ENCODE results near the gene COMMD1. TPM values are rescaled to one million over a fixed set of nuclear protein-coding genes. Genes with fewer than 3 reads are reported as not detected.

COMMD1 gene
- total and polyA plus RNA-seq, 2 donors from 2014 or later = 38.5 to 99.4 TPM

DNA sequence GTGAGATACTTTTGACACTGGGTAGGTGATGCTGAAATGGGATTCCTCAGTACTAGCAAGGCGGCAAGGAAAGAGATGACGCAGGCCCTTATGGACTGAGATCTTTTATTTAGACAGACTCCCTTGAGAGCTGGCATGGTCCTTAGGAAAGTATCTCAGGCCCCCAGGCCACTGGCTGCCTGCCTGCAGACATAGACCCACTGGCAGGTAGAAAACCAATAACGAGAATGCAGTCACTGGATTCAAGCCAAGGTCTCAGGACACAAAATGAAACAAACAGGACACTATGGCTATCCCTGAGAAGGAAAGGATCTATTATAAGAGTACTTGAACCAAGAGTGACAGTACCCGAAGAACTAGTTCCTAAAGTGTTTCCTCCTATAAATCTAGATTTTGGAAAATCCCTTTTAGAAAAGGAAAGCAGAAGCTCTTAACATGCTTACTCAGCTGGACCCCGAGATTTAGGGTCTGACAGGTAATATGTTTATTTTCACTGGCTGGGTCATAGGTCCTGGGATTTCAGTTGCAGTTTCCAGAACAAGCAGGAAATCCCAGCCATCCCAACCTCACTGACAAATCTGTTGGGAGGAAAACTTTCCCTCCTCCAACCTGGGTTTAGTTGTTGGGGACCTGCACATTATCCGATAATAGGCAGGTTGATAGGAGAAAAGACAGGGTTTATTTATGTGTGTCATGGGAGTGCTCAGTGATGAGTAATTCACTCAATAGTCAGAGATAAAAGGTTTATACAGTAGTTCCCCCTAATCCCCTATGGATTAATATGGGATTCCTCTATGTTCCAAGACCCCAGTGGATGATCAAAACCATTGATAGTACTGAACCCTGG is 44.5 kb downstream of the COMMD1 start:
- no peak overlapping the region for H3K9ac ChIP-seq (ENCODE audit: low read length in 3 of 3)
- no peaks in the 10 kb centered on the region for H3K27me3 ChIP-seq (ENCODE audit: control insufficient read depth, insufficient read depth, low read length)
- FAIRE-seq (no peak), DNase-seq (peak in 3 of 5 donors; percentile 50 to 85 (median 75))
- H3K36me3 ChIP-seq (ENCODE audit: control insufficient read depth in 2 of 3, insufficient read depth in 3 of 3, low read length in 3 of 3) = no peaks in the 10 kb centered on the region
- H3K27ac ChIP-seq (ENCODE audit: low read depth in 2 of 2, low read length in 2 of 2) = no peak overlapping the region
- H3K9me3 ChIP-seq (ENCODE audit: control insufficient read depth in 2 of 3, insufficient read depth in 1 of 3, low read length in 3 of 3) = no peaks in the 10 kb centered on the region
- H3K4me3 ChIP-seq (ENCODE audit: low read length in 3 of 3) = peak overlapping the region in 1 of 3 donors; percentile 3
- TF ChIP-seq, protein P1, sequence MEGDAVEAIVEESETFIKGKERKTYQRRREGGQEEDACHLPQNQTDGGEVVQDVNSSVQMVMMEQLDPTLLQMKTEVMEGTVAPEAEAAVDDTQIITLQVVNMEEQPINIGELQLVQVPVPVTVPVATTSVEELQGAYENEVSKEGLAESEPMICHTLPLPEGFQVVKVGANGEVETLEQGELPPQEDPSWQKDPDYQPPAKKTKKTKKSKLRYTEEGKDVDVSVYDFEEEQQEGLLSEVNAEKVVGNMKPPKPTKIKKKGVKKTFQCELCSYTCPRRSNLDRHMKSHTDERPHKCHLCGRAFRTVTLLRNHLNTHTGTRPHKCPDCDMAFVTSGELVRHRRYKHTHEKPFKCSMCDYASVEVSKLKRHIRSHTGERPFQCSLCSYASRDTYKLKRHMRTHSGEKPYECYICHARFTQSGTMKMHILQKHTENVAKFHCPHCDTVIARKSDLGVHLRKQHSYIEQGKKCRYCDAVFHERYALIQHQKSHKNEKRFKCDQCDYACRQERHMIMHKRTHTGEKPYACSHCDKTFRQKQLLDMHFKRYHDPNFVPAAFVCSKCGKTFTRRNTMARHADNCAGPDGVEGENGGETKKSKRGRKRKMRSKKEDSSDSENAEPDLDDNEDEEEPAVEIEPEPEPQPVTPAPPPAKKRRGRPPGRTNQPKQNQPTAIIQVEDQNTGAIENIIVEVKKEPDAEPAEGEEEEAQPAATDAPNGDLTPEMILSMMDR (IDR thresholded peaks at IDR 0.05; ENCODE audit: borderline replicate concordance, extremely low read depth, insufficient read depth) = no peak
- intact Hi-C loops (cut with DNase I) = no loop called here
- peaks cover 0 to 14% (median 2%) of the 10 kb centered on the region in 3 donors for H3K4me1 ChIP-seq (ENCODE audit: control insufficient read depth in 2 of 3, insufficient read depth in 2 of 3, low read depth in 1 of 3, low read length in 3 of 3)

DNA sequence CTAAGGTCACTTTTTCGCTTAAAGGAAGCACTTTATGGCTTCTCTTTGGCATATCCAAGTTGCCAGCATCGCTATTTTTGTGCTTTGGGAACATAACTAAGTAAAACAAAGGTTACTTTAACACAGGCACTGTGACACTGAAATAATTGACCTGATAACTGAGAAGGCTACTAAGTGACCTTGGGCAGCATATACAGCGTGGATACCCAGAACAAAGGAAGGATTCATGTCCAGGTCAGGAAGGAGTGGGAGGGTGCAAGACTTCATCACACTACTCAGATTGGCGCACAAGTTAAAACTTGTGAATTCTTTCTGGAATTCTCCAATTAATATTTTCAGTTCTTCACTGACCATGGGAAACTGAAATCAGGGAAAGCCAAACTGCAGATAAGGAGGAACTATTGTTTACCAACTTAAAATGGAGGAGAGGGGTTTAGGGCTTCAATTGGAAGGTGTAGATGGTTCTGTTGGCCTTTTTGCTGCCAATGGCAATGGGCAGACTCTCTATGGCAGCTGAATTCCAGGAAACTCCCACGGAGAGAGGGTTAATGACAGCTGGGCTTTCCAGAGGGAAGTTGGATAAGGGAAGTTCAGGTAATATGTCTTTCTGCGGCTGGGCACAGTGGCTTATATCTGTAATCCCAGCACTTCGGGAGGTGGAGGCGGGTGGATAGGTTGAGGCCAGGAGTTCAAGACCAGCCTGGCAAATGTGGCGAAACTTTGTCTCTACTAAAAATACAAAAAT is 45.3 kb downstream of the COMMD1 start:
- DNase-seq (no peak), FAIRE-seq (no peak)
- Histone ChIP-seq H3K36me3 (ENCODE audit: control insufficient read depth in 2 of 3, insufficient read depth in 3 of 3, low read length in 3 of 3) (no peaks in the 10 kb centered on the region), H3K27me3 (ENCODE audit: control insufficient read depth, insufficient read depth, low read length) (no peaks in the 10 kb centered on the region), H3K4me1 (ENCODE audit: control insufficient read depth in 2 of 3, insufficient read depth in 2 of 3, low read depth in 1 of 3, low read length in 3 of 3) (peaks cover 0 to 14% (median 2%) of the 10 kb centered on the region in 3 donors), H3K9ac (ENCODE audit: low read length in 3 of 3) (no peak overlapping the region), H3K4me3 (ENCODE audit: low read length in 3 of 3) (no peak overlapping the region), H3K9me3 (ENCODE audit: control insufficient read depth in 2 of 3, insufficient read depth in 1 of 3, low read length in 3 of 3) (no peaks in the 10 kb centered on the region), H3K27ac (ENCODE audit: low read depth in 2 of 2, low read length in 2 of 2) (no peak overlapping the region)
- TF ChIP-seq, protein P1 (IDR thresholded peaks at IDR 0.05; ENCODE audit: borderline replicate concordance, extremely low read depth, insufficient read depth) = no peak
- intact Hi-C loops (cut with DNase I) = no loop called here

DNA sequence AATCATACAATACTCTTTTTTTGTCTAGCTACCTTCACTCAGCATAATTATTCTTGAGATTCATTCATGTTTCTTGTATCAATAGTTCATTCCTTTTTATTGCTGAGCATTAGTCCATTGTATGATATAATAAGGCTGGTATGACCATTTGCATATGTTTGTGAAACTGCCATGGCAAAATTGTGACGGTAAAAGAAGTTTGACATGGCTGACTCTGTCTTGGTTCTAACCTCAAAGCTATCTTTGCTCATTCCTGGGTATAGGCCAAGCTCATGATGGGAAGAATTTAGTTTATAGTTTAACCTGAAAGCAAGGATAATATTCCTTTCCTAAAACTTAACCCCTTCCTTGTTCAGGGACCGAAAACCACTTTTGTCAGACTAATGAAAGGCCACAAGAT is 46.4 kb downstream of the COMMD1 start:
- FAIRE-seq = no peak
- no peak overlapping the region for H3K4me3 ChIP-seq (ENCODE audit: low read length in 3 of 3)
- H3K27ac ChIP-seq (ENCODE audit: low read depth in 2 of 2, low read length in 2 of 2) = no peak overlapping the region
- H3K27me3 ChIP-seq (ENCODE audit: control insufficient read depth, insufficient read depth, low read length) = no peaks in the 10 kb centered on the region
- intact Hi-C loops (cut with DNase I) = no loop called here
- DNase-seq = no peak
- no peaks in the 10 kb centered on the region for H3K36me3 ChIP-seq (ENCODE audit: control insufficient read depth in 2 of 3, insufficient read depth in 3 of 3, low read length in 3 of 3)
- no peaks in the 10 kb centered on the region for H3K9me3 ChIP-seq (ENCODE audit: control insufficient read depth in 2 of 3, insufficient read depth in 1 of 3, low read length in 3 of 3)
- H3K9ac ChIP-seq (ENCODE audit: low read length in 3 of 3) = no peak overlapping the region
- TF ChIP-seq, protein P1 (IDR thresholded peaks at IDR 0.05; ENCODE audit: borderline replicate concordance, extremely low read depth, insufficient read depth) = no peak
- H3K4me1 ChIP-seq (ENCODE audit: control insufficient read depth in 2 of 3, insufficient read depth in 2 of 3, low read depth in 1 of 3, low read length in 3 of 3) = peaks cover 0 to 14% (median 2%) of the 10 kb centered on the region in 3 donors

Measured in kidney (tissue), 14 donors.